Right renal cortex interstitium (tissue), 3 donors: Measurements from ENCODE around the gene ANGEL1. TPM values are rescaled to one million over a fixed set of nuclear protein-coding genes. Genes with fewer than 3 reads are reported as not detected.

Experiments
- polyA plus RNA-seq, 3 donors: library from polyadenylated mRNA; unstranded; fragments of 120-200 nt; gene quantifications; one replicate each; pipeline ENCODE4 v1.2.1, GENCODE V29; 2013; ENCODE audit not compliant: insufficient read length in 3 of 3

Gene ANGEL1
- polyA plus RNA-seq, 3 donors, result 22.2 to 24.8 (median 23.3) TPM

Other genes starting within 250 kb of the ANGEL1 start
- 10 to 100 TPM; 29.6 to 32.3 (median 30.1) TPM for gene VASH1, start 51.4 kb downstream of the ANGEL1 start, polyA plus RNA-seq
- not detected for gene LRRC74A, start 13.5 kb upstream of the ANGEL1 start, polyA plus RNA-seq
- 10 to 100 TPM; 42.5 to 48.1 (median 45.5) TPM for gene IRF2BPL, start 215.8 kb upstream of the ANGEL1 start, polyA plus RNA-seq